B cell (primary cell): ENCODE measurements around the gene PAFAH1B2. TPM values are rescaled to one million over a fixed set of nuclear protein-coding genes. Genes with fewer than 3 reads are reported as not detected.
A peak's percentile ranks its signal among the peaks of the same experiment; 100 is the strongest.
"Not testable (repeated sequence)": the region's sequence is repeated elsewhere in the genome, so short reads cannot be mapped to it uniquely, and the experiment has no call there.

ENCODE experiments used
- ATAC-seq: fragments of 200-7000 bp; cut with Tn5 transposase; one replicate; pipeline ENCODE4 v1.10.0; 2021; ENCODE audit warnings: low read depth, mild to moderate bottlenecking, moderate number of reproducible peaks, moderate library complexity
- CTCF ChIA-PET: fragments of 350-600 bp; sonication (Branson Sonifier 250); formaldehyde crosslinking; loops from one replicate; lab custom pipeline; 2021; ENCODE audit warnings: antibody characterized with exemption, inconsistent platforms; lab: Charles Lee
- POLR2A ChIA-PET: fragments of 350-600 bp; sonication (Branson Sonifier 250); formaldehyde crosslinking; loops from one replicate; lab custom pipeline; 2021; ENCODE audit warnings: antibody characterized with exemption; lab: Charles Lee
- DNase-seq: peaks from one replicate; pipeline ENCODE4 v3.0.0; 2013
- H2AFZ ChIP-seq: 2 replicates; pipeline ENCODE4 v1.6.1; 2012; ENCODE audit warnings: mild to moderate bottlenecking, low read depth, low read length; ENCODE audit not compliant: insufficient read depth, poor library complexity, severe bottlenecking
- H3K27ac ChIP-seq, 2 donors: 1 replicate in 1 of 2; 2 replicates in 1 of 2; pipeline ENCODE4 v1.5.1; 2012 to 2013; ENCODE audit warnings: low read length in 2 of 2, mild to moderate bottlenecking in 2 of 2, moderate library complexity in 1 of 2
- H3K27me3 ChIP-seq, 4 experiments: fragments of 200-600 bp in 1 of 4; sonication (generic) in 1 of 4; replicated peaks in 1 of 4; 1 replicate in 2 of 4; 2 replicates in 2 of 4; pipeline versions ENCODE4 v1.6.1 to v1.7.0; 2013 to 2016; ENCODE audit warnings: low read length in 3 of 4, mild to moderate bottlenecking in 2 of 4, mixed read lengths in 1 of 4, moderate library complexity in 1 of 4; ENCODE audit not compliant: insufficient read depth in 4 of 4, control insufficient read depth in 3 of 4; ENCODE audit errors: control extremely low read depth in 1 of 4
- H3K36me3 ChIP-seq, 2 experiments: replicated peaks in 1 of 2; 1 replicate in 1 of 2; 2 replicates in 1 of 2; pipeline versions ENCODE4 v1.6.1 to v1.7.1; 2013; ENCODE audit warnings: low read length in 1 of 2; ENCODE audit not compliant: insufficient read depth in 2 of 2, control insufficient read depth in 1 of 2; ENCODE audit errors: control extremely low read depth in 1 of 2, extremely low read depth in 1 of 2
- H3K4me1 ChIP-seq, 2 donors: fragments of 200-600 bp in 1 of 2; sonication (generic) in 1 of 2; 1 replicate in 1 of 2; 2 replicates in 1 of 2; pipeline versions ENCODE4 v1.5.1 to v1.6.1; 2013 to 2017; ENCODE audit warnings: low read length in 2 of 2; ENCODE audit not compliant: control insufficient read depth in 2 of 2, insufficient read depth in 2 of 2
- H3K4me2 ChIP-seq: replicated peaks from 2 replicates; pipeline ENCODE3; 2012; ENCODE audit warnings: mild to moderate bottlenecking, low read depth, low read length; ENCODE audit not compliant: poor library complexity, severe bottlenecking
- H3K4me3 ChIP-seq, 5 experiments: fragments of 200-600 bp in 1 of 5; sonication (generic) in 1 of 5; 1 replicate in 3 of 5; 2 replicates in 2 of 5; pipeline versions ENCODE4 v1.5.1 to v1.7.0; 2011 to 2016; ENCODE audit warnings: low read length in 4 of 5, mild to moderate bottlenecking in 4 of 5, low read depth in 2 of 5, control low read depth in 1 of 5, moderate library complexity in 1 of 5; ENCODE audit not compliant: insufficient read depth in 1 of 5; ENCODE audit errors: control extremely low read depth in 1 of 5, extremely low read depth in 1 of 5
- H3K79me2 ChIP-seq: fragments of 200-600 bp; sonication (generic); one replicate; pipeline ENCODE4 v1.6.0; 2016; ENCODE audit warnings: low read length; ENCODE audit not compliant: control insufficient read depth, insufficient read depth
- H3K9ac ChIP-seq: fragments of 200-600 bp; sonication (generic); 2 replicates; pipeline ENCODE4 v1.6.1; 2017; ENCODE audit warnings: mild to moderate bottlenecking, low read length, moderate library complexity
- H3K9me3 ChIP-seq, 3 donors: one replicate each; pipeline versions ENCODE4 v1.6.1 to v1.7.1; 2013; ENCODE audit warnings: low read length in 2 of 3; ENCODE audit not compliant: control insufficient read depth in 2 of 3, insufficient read depth in 1 of 3; ENCODE audit errors: control extremely low read depth in 1 of 3
- H4K20me1 ChIP-seq: 2 replicates; pipeline ENCODE4 v1.6.0; 2012; ENCODE audit warnings: mild to moderate bottlenecking, low read length; ENCODE audit not compliant: insufficient read depth, control insufficient read depth, poor library complexity, severe bottlenecking
- H3K27ac Mint-ChIP-seq: one replicate; pipeline ENCODE4 v1.8.0; 2021; ENCODE audit warnings: mixed read lengths
- H3K27me3 Mint-ChIP-seq: one replicate; pipeline ENCODE4 v1.8.0; 2021; ENCODE audit warnings: mixed read lengths
- H3K4me1 Mint-ChIP-seq: one replicate; pipeline ENCODE4 v1.8.0; 2021; ENCODE audit warnings: mixed read lengths
- H3K4me3 Mint-ChIP-seq: one replicate; pipeline ENCODE4 v1.8.0; 2021; ENCODE audit warnings: mixed read lengths
- H3K9me3 Mint-ChIP-seq: one replicate; pipeline ENCODE4 v1.8.0; 2022; ENCODE audit warnings: mixed read lengths; ENCODE audit not compliant: insufficient read depth
- WGBS: methylation state at CpG from one replicate; pipeline ENCODE4 v1.1.5; 2013; ENCODE audit warnings: missing lambda C conversion rate; ENCODE audit not compliant: insufficient coverage; 5-methylcytosine and 5-hydroxymethylcytosine counted together
- intact Hi-C: fragments of 100-400 bp; cut with micrococcal nuclease; formaldehyde crosslinking; loops from one replicate; pipeline ENCODE4 v1.10.0; 2022
- polyA plus RNA-seq: library from polyadenylated mRNA; depleted of rRNA; stranded (reverse); fragments of >200 nt; gene quantifications from 2 replicates; pipeline ENCODE4 v1.2.3, GENCODE V29; 2012
- total RNA-seq, 2 donors: library from RNA; stranded (reverse); fragments of 120-200 nt in 1 of 2; gene quantifications; 1 replicate in 1 of 2; 2 replicates in 1 of 2; pipeline versions ENCODE4 v1.2.3 to v1.2.4, GENCODE V29; 2013 to 2022

PAFAH1B2 gene
- total and polyA plus RNA-seq, 2 donors (not counting 1 experiment from before 2014, with no cell fraction given), result 10.7 to 103 TPM

DNA sequence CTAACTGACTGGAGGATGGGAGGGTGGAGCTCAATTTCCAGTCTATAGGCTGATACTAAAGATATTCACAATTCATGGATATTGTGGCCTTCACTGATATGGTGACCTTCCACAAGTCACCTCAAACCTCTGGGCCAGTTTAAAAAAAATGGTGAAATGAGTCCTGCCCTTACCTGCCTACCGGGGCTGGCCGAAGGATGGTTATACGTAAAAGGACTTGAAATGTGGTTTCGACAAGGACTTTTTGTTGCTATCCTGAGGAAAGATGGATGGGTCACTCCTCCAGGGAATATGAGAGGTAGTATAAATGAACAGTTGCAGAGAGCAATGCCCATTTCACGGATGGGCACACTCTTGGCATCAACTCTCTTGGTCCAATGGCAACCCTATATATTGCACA is 63.4 kb downstream of the PAFAH1B2 start:
- H3K4me1 Mint-ChIP-seq, POLR2A ChIA-PET, H3K4me3 ChIP-seq, H3K9ac ChIP-seq, H3K4me2 ChIP-seq, CTCF ChIA-PET, H4K20me1 ChIP-seq, H3K79me2 ChIP-seq, H3K4me1 ChIP-seq, DNase-seq, H3K9me3 Mint-ChIP-seq, H2AFZ ChIP-seq, H3K27ac Mint-ChIP-seq, H3K27ac ChIP-seq, ATAC-seq, H3K9me3 ChIP-seq, H3K27me3 ChIP-seq, H3K27me3 Mint-ChIP-seq, H3K4me3 Mint-ChIP-seq: not testable (repeated sequence)
- peaks cover 1 to 34% of the 10 kb centered on the region in 2 experiments for H3K36me3 ChIP-seq
- intact Hi-C loops, result loop anchor here (5.0 kb wide), 1 partner anchor 75 kb away; no protein-coding TSS in a partner anchor
- 83% methylated on average over 3 of the region's 5 CpGs for WGBS

- H3K27me3 ChIP-seq, H3K4me1 Mint-ChIP-seq, H3K4me3 ChIP-seq, CTCF ChIA-PET, H3K9ac ChIP-seq, H3K27ac Mint-ChIP-seq, H3K27me3 Mint-ChIP-seq, H3K4me2 ChIP-seq, DNase-seq, H3K4me3 Mint-ChIP-seq, H3K79me2 ChIP-seq, H3K4me1 ChIP-seq, H3K27ac ChIP-seq, POLR2A ChIA-PET, H2AFZ ChIP-seq, ATAC-seq, H3K9me3 ChIP-seq, H3K9me3 Mint-ChIP-seq, H4K20me1 ChIP-seq: not testable (repeated sequence)
- intact Hi-C loops, result loop anchor here (5.0 kb wide), 1 partner anchor 76 kb away; no protein-coding TSS in a partner anchor
- H3K36me3 ChIP-seq, result peaks cover 1 to 40% of the 10 kb centered on the region in 2 experiments
- 100% methylated on average over 6 of the region's 13 CpGs for WGBS
Measured at GRCh38 chr11:117208710-117209109, 64.6 kb downstream of the PAFAH1B2 start.

DNA sequence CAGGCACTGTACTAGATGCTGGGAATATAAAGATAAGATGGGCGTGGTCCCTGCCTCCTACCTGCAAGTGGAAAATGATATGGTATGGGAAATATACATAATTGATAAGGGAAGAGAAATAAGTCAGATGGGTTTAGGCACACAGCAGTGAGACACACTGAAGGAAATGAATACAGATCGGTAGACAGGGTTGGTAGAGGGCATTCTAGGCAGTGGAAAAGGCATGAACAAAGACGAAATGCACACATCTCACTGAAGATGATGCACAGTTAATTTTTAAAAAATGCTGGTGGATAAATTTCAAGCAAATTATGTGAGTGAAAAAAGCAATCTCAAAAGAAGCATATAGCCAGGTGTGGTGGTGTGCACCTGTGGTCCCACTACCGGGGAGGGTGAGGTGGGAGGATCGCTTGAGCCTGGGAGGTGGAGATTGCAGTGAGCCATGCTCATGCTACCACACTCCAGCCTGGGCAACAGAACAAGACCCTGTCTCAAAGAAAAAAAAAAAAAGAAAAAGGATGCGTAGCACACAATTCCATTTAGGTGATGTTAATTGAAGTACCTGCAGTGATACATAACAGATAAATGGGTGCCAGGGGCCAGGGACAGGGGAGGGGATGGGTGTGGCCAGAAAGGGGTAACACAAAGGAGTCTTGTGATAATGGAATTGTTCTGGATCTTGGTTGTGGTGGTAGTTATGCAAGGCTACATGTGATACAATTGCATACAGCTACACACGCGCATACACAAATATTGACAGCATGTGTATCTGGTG is 65.5 kb downstream of the PAFAH1B2 start:
- peaks cover 1 to 37% of the 10 kb centered on the region in 2 experiments for H3K36me3 ChIP-seq
- intact Hi-C loops, result loop anchor here (5.0 kb wide), 1 partner anchor 77 kb away; no protein-coding TSS in a partner anchor
- H3K4me1 Mint-ChIP-seq, H3K27me3 ChIP-seq, H3K4me3 ChIP-seq, H3K9me3 ChIP-seq, H2AFZ ChIP-seq, H3K27me3 Mint-ChIP-seq, H3K79me2 ChIP-seq, H4K20me1 ChIP-seq, H3K9ac ChIP-seq, H3K4me1 ChIP-seq, DNase-seq, ATAC-seq, H3K27ac ChIP-seq, H3K4me2 ChIP-seq, H3K4me3 Mint-ChIP-seq, H3K9me3 Mint-ChIP-seq: not testable (repeated sequence)
- POLR2A ChIA-PET, result interaction anchor here (0.8 kb wide), 1 partner anchor 66 kb away, joined by 5 read pairs; the partner anchor contains the start of gene PAFAH1B2
- WGBS, result 94% methylated on average over 3 of the region's 8 CpGs
- CTCF ChIA-PET, result interaction anchor here (0.9 to 1.6 kb wide), 3 partner anchors 18 to 31 kb away, joined by 3 to 4 read pairs (median 3); partner anchors contain the start of gene SIDT2
- peak overlapping the region; percentile 72 for H3K27ac Mint-ChIP-seq
